Measurements from ENCODE around the gene OVCH1. TPM values are rescaled to one million over a fixed set of nuclear protein-coding genes. Genes with fewer than 3 reads are reported as not detected.

The OVCH1 gene
- total and polyA plus RNA-seq, 2 donors from 2014 or later = 0.35 TPM; not detected in 1

GRCh38 chr12:29414368-29414767 is 83.1 kb downstream of the OVCH1 start:
- intact Hi-C loops (cut with DNase I) = no loop called here
- no peak overlapping the region for H3K4me3 ChIP-seq (ENCODE audit: low read length in 3 of 3)
- H3K4me1 ChIP-seq (ENCODE audit: control insufficient read depth in 2 of 3, insufficient read depth in 2 of 3, low read depth in 1 of 3, low read length in 3 of 3) = no peaks in the 10 kb centered on the region
- no peak for FAIRE-seq
- no peak for TF ChIP-seq CTCF (IDR thresholded peaks at IDR 0.05; ENCODE audit: borderline replicate concordance, extremely low read depth, insufficient read depth)
- DNase-seq = no peak
- no peak overlapping the region for H3K27ac ChIP-seq (ENCODE audit: low read depth in 2 of 2, low read length in 2 of 2)
- no peaks in the 10 kb centered on the region for H3K36me3 ChIP-seq (ENCODE audit: control insufficient read depth in 2 of 3, insufficient read depth in 3 of 3, low read length in 3 of 3)
- no peaks in the 10 kb centered on the region for H3K9me3 ChIP-seq (ENCODE audit: control insufficient read depth in 2 of 3, insufficient read depth in 1 of 3, low read length in 3 of 3)
- H3K9ac ChIP-seq (ENCODE audit: low read length in 3 of 3) = no peak overlapping the region
- H3K27me3 ChIP-seq (ENCODE audit: control insufficient read depth, insufficient read depth, low read length) = no peaks in the 10 kb centered on the region

- Histone ChIP-seq H3K4me3 (ENCODE audit: low read length in 3 of 3) (no peak overlapping the region), H3K27me3 (ENCODE audit: control insufficient read depth, insufficient read depth, low read length) (no peaks in the 10 kb centered on the region), H3K9ac (ENCODE audit: low read length in 3 of 3) (no peak overlapping the region), H3K27ac (ENCODE audit: low read depth in 2 of 2, low read length in 2 of 2) (no peak overlapping the region), H3K9me3 (ENCODE audit: control insufficient read depth in 2 of 3, insufficient read depth in 1 of 3, low read length in 3 of 3) (no peaks in the 10 kb centered on the region), H3K36me3 (ENCODE audit: control insufficient read depth in 2 of 3, insufficient read depth in 3 of 3, low read length in 3 of 3) (no peaks in the 10 kb centered on the region), H3K4me1 (ENCODE audit: control insufficient read depth in 2 of 3, insufficient read depth in 2 of 3, low read depth in 1 of 3, low read length in 3 of 3) (no peaks in the 10 kb centered on the region)
- FAIRE-seq (no peak), DNase-seq (no peak)
- intact Hi-C loops (cut with DNase I) = no loop called here
- no peak for TF ChIP-seq CTCF (IDR thresholded peaks at IDR 0.05; ENCODE audit: borderline replicate concordance, extremely low read depth, insufficient read depth)
Measured at GRCh38 chr12:29405561-29405960, 91.9 kb downstream of the OVCH1 start.

- Histone ChIP-seq H3K27ac (ENCODE audit: low read depth in 2 of 2, low read length in 2 of 2) (no peak overlapping the region), H3K4me1 (ENCODE audit: control insufficient read depth in 2 of 3, insufficient read depth in 2 of 3, low read depth in 1 of 3, low read length in 3 of 3) (no peaks in the 10 kb centered on the region), H3K27me3 (ENCODE audit: control insufficient read depth, insufficient read depth, low read length) (no peaks in the 10 kb centered on the region), H3K9me3 (ENCODE audit: control insufficient read depth in 2 of 3, insufficient read depth in 1 of 3, low read length in 3 of 3) (no peaks in the 10 kb centered on the region), H3K36me3 (ENCODE audit: control insufficient read depth in 2 of 3, insufficient read depth in 3 of 3, low read length in 3 of 3) (no peaks in the 10 kb centered on the region), H3K4me3 (ENCODE audit: low read length in 3 of 3) (no peak overlapping the region), H3K9ac (ENCODE audit: low read length in 3 of 3) (no peak overlapping the region)
- TF ChIP-seq CTCF (IDR thresholded peaks at IDR 0.05; ENCODE audit: borderline replicate concordance, extremely low read depth, insufficient read depth) = no peak
- DNase-seq (no peak), FAIRE-seq (no peak)
- intact Hi-C loops (cut with DNase I) = no loop called here
Measured at GRCh38 chr12:29403991-29404390, 93.5 kb downstream of the OVCH1 start.

- no peak overlapping the region for H3K27ac ChIP-seq (ENCODE audit: low read depth in 2 of 2, low read length in 2 of 2)
- no peaks in the 10 kb centered on the region for H3K36me3 ChIP-seq (ENCODE audit: control insufficient read depth in 2 of 3, insufficient read depth in 3 of 3, low read length in 3 of 3)
- no peak for DNase-seq
- no peaks in the 10 kb centered on the region for H3K27me3 ChIP-seq (ENCODE audit: control insufficient read depth, insufficient read depth, low read length)
- no peak overlapping the region for H3K4me3 ChIP-seq (ENCODE audit: low read length in 3 of 3)
- no peak overlapping the region for H3K9ac ChIP-seq (ENCODE audit: low read length in 3 of 3)
- H3K4me1 ChIP-seq (ENCODE audit: control insufficient read depth in 2 of 3, insufficient read depth in 2 of 3, low read depth in 1 of 3, low read length in 3 of 3) = no peaks in the 10 kb centered on the region
- intact Hi-C loops (cut with DNase I) = no loop called here
- no peak for TF ChIP-seq CTCF (IDR thresholded peaks at IDR 0.05; ENCODE audit: borderline replicate concordance, extremely low read depth, insufficient read depth)
- H3K9me3 ChIP-seq (ENCODE audit: control insufficient read depth in 2 of 3, insufficient read depth in 1 of 3, low read length in 3 of 3) = no peaks in the 10 kb centered on the region
- no peak for FAIRE-seq
Measured at GRCh38 chr12:29402437-29402836, 95.0 kb downstream of the OVCH1 start.

Data from kidney (tissue), 14 donors.